GM23338 (cell line): ENCODE data around the gene OSGIN1. TPM values are rescaled to one million over a fixed set of nuclear protein-coding genes. Genes with fewer than 3 reads are reported as not detected.

Experiments used
- ATAC-seq: fragments of 200-7000 bp; cut with Tn5 transposase; 3 replicates; pipeline ENCODE4 v1.9.1; 2020
- DNase-seq: peaks from one replicate; pipeline ENCODE4 v3.0.0-alpha.2; 2015; ENCODE audit warnings: low spot score
- H2AFZ ChIP-seq: fragments of 200-600 bp; sonication (generic); 2 replicates; pipeline ENCODE4 v1.8.0; 2016; ENCODE audit warnings: antibody characterized with exemption, mild to moderate bottlenecking, moderate library complexity
- H3F3A ChIP-seq: fragments of 200-600 bp; sonication (generic); replicated peaks from 2 replicates; pipeline ENCODE4 v1.8.0; 2017; ENCODE audit warnings: antibody characterized with exemption, mixed run types, low read depth
- H3K27ac ChIP-seq: fragments of 200-600 bp; sonication (generic); 2 replicates; pipeline ENCODE4 v1.6.1; 2016; ENCODE audit warnings: low read depth
- H3K27me3 ChIP-seq: fragments of 200-600 bp; sonication (generic); 2 replicates; pipeline ENCODE4 v1.8.0; 2016; ENCODE audit warnings: mild to moderate bottlenecking, mixed run types, moderate library complexity; ENCODE audit not compliant: insufficient read depth
- H3K36me3 ChIP-seq: fragments of 200-600 bp; sonication (generic); 2 replicates; pipeline ENCODE4 v1.8.0; 2016; ENCODE audit warnings: mild to moderate bottlenecking; ENCODE audit not compliant: insufficient read depth
- H3K4me1 ChIP-seq: fragments of 200-600 bp; sonication (generic); 2 replicates; pipeline ENCODE4 v1.8.0; 2016; ENCODE audit warnings: mild to moderate bottlenecking, moderate library complexity; ENCODE audit not compliant: insufficient read depth
- H3K4me2 ChIP-seq: fragments of 200-600 bp; sonication (generic); 2 replicates; pipeline ENCODE4 v1.7.1; 2017; ENCODE audit warnings: mixed run types
- H3K4me3 ChIP-seq: fragments of 200-600 bp; sonication (generic); 2 replicates; pipeline ENCODE4 v1.6.1; 2016; ENCODE audit warnings: mixed run types
- H3K79me2 ChIP-seq: fragments of 200-600 bp; sonication (generic); replicated peaks from 2 replicates; pipeline ENCODE4 v1.8.0; 2017; ENCODE audit warnings: mild to moderate bottlenecking; ENCODE audit not compliant: insufficient read depth
- H3K9me2 ChIP-seq: fragments of 200-600 bp; sonication (generic); 2 replicates; pipeline ENCODE4 v1.8.0; 2017; ENCODE audit not compliant: insufficient read depth
- H4K20me1 ChIP-seq: fragments of 200-600 bp; sonication (generic); replicated peaks from 2 replicates; pipeline ENCODE4 v1.8.0; 2017; ENCODE audit warnings: mild to moderate bottlenecking; ENCODE audit not compliant: insufficient read depth
- H3K27ac Mint-ChIP-seq: 2 replicates; pipeline ENCODE4 v1.8.0; 2020; ENCODE audit warnings: inconsistent platforms, mild to moderate bottlenecking, moderate library complexity, mixed read lengths
- H3K27me3 Mint-ChIP-seq: 3 replicates; pipeline ENCODE4 v1.8.0; 2022; ENCODE audit warnings: low read depth, mild to moderate bottlenecking, moderate library complexity, mixed read lengths, inconsistent platforms; ENCODE audit not compliant: insufficient read depth, poor library complexity
- H3K36me3 Mint-ChIP-seq: 3 replicates; pipeline ENCODE4 v1.8.0; 2021; ENCODE audit warnings: low read depth, mild to moderate bottlenecking, inconsistent platforms, moderate library complexity, mixed read lengths
- H3K4me1 Mint-ChIP-seq: 3 replicates; pipeline ENCODE4 v1.8.0; 2020; ENCODE audit warnings: mild to moderate bottlenecking, inconsistent platforms, mixed read lengths
- H3K4me3 Mint-ChIP-seq: 3 replicates; pipeline ENCODE4 v1.8.0; 2021; ENCODE audit warnings: moderate library complexity, mild to moderate bottlenecking, inconsistent platforms, mixed read lengths
- H3K9me3 Mint-ChIP-seq: 3 replicates; pipeline ENCODE4 v1.8.0; 2020; ENCODE audit warnings: moderate library complexity, mild to moderate bottlenecking, inconsistent platforms, mixed read lengths
- CREB1 ChIP-seq: fragments of 250-450 bp; sonication (Bioruptor Pico); IDR thresholded peaks from 2 replicates; pipeline ENCODE4 v1.5.0; 2020; ENCODE audit warnings: low read depth, mild to moderate bottlenecking, moderate library complexity
- EZH2 ChIP-seq: fragments of 200-600 bp; sonication (generic); IDR thresholded peaks from one replicate; pipeline ENCODE4 v1.8.0; 2017; ENCODE audit warnings: antibody characterized with exemption, mild to moderate bottlenecking, low read depth; ENCODE audit not compliant: unreplicated experiment
- EZH2phosphoT487 ChIP-seq: fragments of 200-600 bp; sonication (generic); IDR thresholded peaks from one replicate; pipeline ENCODE4 v1.8.1; 2018; ENCODE audit warnings: antibody characterized with exemption; ENCODE audit not compliant: unreplicated experiment
- JUNB ChIP-seq: IDR thresholded peaks from one replicate; pipeline ENCODE4 v1.6.1; 2016; ENCODE audit warnings: antibody characterized with exemption; ENCODE audit not compliant: unreplicated experiment
- NANOG ChIP-seq: IDR thresholded peaks from 2 replicates; pipeline ENCODE4 v1.6.1; 2016; ENCODE audit warnings: antibody characterized with exemption, borderline replicate concordance
- POLR2AphosphoS5 ChIP-seq: IDR thresholded peaks from 2 replicates; pipeline ENCODE4 v1.6.1; 2016; ENCODE audit warnings: antibody characterized with exemption, low read depth
- STAT1 ChIP-seq: IDR thresholded peaks from one replicate; pipeline ENCODE4 v1.6.1; 2016; ENCODE audit warnings: antibody characterized with exemption; ENCODE audit not compliant: unreplicated experiment
- ZNF114 ChIP-seq: fragments of 250-450 bp; sonication (Bioruptor Pico); IDR thresholded peaks from 2 replicates; pipeline ENCODE4 v1.5.0; 2020; ENCODE audit warnings: mild to moderate bottlenecking, moderate library complexity
- ZNF331 ChIP-seq: fragments of 250-450 bp; sonication (Bioruptor Pico); IDR thresholded peaks from 2 replicates; pipeline ENCODE4 v1.5.0; 2020; ENCODE audit warnings: low read depth, mild to moderate bottlenecking, moderate library complexity
- polyA plus RNA-seq: library from polyadenylated mRNA; unstranded; fragments of >200 nt; fragmentation: Nextera tagmentation; extraction: Ambion mirVana; gene quantifications from 2 replicates; pipeline ENCODE4 v1.2.1, GENCODE V29; 2016
- total RNA-seq: library from RNA; depleted of rRNA; stranded (reverse); fragments of >200 nt; shearing (Covaris generic); gene quantifications from 2 replicates; pipeline ENCODE4 v1.2.3, GENCODE V29; 2014
- TF ChIP-seq, protein P1 (sequence below): IDR thresholded peaks from one replicate; pipeline ENCODE4 v1.6.1; 2018; ENCODE audit warnings: antibody characterized with exemption; ENCODE audit not compliant: unreplicated experiment
- TF ChIP-seq, protein P2 (sequence below): IDR thresholded peaks from 2 replicates; pipeline ENCODE4 v1.6.1; 2016; ENCODE audit warnings: antibody characterized with exemption
- TF ChIP-seq, protein P3 (sequence below): fragments of 250-450 bp; sonication (Bioruptor Pico); IDR thresholded peaks from 2 replicates; pipeline ENCODE4 v1.5.0; 2020; ENCODE audit warnings: mild to moderate bottlenecking, moderate library complexity

Gene OSGIN1
- total and polyA plus RNA-seq, 2 experiments from 2014 or later: 0.32 to 1.6 TPM

DNA sequence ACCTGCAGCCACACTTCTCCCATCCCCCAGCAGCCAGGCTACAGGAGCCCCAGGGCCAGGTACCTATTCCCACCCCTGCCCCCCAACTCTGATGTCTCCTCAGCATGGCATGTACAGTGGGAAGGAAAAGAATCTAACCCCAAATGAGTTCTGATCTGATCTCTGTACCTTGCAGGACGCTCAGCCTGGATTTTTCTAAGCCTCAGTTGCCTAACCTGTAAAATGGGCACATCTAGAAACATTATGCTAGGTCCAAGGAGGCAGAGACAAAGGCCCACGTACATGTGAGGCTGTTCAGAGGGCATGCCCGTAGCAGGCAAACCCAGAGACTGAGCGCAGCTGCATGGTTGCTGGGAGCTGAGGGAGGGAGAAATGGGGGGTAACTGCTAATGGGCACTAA lies 54.5 kb downstream of the OSGIN1 start:
- no peaks in the 10 kb centered on the region for H3F3A ChIP-seq
- no peaks in the 10 kb centered on the region for H3K36me3 Mint-ChIP-seq

More for the DNA sequence above, 54.5 kb downstream of the OSGIN1 start:
- Histone ChIP-seq H3K4me1 (no peaks in the 10 kb centered on the region), H3K4me3 (no peak overlapping the region), H3K27me3 (no peaks in the 10 kb centered on the region), H3K36me3 (no peaks in the 10 kb centered on the region), H3K79me2 (no peaks in the 10 kb centered on the region), H2AFZ (no peak overlapping the region), H4K20me1 (no peaks in the 10 kb centered on the region), H3K9me2 (no peaks in the 10 kb centered on the region), H3K4me2 (no peak overlapping the region), H3K27ac (no peak overlapping the region)
- H3K27ac Mint-ChIP-seq: no peak overlapping the region
- H3K4me3 Mint-ChIP-seq: no peak overlapping the region
- ATAC-seq (no peak), DNase-seq (no peak)
- H3K9me3 Mint-ChIP-seq: no peaks in the 10 kb centered on the region
- TF ChIP-seq, protein P1, sequence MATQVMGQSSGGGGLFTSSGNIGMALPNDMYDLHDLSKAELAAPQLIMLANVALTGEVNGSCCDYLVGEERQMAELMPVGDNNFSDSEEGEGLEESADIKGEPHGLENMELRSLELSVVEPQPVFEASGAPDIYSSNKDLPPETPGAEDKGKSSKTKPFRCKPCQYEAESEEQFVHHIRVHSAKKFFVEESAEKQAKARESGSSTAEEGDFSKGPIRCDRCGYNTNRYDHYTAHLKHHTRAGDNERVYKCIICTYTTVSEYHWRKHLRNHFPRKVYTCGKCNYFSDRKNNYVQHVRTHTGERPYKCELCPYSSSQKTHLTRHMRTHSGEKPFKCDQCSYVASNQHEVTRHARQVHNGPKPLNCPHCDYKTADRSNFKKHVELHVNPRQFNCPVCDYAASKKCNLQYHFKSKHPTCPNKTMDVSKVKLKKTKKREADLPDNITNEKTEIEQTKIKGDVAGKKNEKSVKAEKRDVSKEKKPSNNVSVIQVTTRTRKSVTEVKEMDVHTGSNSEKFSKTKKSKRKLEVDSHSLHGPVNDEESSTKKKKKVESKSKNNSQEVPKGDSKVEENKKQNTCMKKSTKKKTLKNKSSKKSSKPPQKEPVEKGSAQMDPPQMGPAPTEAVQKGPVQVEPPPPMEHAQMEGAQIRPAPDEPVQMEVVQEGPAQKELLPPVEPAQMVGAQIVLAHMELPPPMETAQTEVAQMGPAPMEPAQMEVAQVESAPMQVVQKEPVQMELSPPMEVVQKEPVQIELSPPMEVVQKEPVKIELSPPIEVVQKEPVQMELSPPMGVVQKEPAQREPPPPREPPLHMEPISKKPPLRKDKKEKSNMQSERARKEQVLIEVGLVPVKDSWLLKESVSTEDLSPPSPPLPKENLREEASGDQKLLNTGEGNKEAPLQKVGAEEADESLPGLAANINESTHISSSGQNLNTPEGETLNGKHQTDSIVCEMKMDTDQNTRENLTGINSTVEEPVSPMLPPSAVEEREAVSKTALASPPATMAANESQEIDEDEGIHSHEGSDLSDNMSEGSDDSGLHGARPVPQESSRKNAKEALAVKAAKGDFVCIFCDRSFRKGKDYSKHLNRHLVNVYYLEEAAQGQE: no peak
- TF ChIP-seq, protein P2, sequence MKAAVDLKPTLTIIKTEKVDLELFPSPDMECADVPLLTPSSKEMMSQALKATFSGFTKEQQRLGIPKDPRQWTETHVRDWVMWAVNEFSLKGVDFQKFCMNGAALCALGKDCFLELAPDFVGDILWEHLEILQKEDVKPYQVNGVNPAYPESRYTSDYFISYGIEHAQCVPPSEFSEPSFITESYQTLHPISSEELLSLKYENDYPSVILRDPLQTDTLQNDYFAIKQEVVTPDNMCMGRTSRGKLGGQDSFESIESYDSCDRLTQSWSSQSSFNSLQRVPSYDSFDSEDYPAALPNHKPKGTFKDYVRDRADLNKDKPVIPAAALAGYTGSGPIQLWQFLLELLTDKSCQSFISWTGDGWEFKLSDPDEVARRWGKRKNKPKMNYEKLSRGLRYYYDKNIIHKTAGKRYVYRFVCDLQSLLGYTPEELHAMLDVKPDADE: no peak
- TF ChIP-seq CREB1: no peak
- no peak for TF ChIP-seq JUNB
- TF ChIP-seq ZNF114 (CRISPR knock-in tag): no peak
- TF ChIP-seq, protein P3, sequence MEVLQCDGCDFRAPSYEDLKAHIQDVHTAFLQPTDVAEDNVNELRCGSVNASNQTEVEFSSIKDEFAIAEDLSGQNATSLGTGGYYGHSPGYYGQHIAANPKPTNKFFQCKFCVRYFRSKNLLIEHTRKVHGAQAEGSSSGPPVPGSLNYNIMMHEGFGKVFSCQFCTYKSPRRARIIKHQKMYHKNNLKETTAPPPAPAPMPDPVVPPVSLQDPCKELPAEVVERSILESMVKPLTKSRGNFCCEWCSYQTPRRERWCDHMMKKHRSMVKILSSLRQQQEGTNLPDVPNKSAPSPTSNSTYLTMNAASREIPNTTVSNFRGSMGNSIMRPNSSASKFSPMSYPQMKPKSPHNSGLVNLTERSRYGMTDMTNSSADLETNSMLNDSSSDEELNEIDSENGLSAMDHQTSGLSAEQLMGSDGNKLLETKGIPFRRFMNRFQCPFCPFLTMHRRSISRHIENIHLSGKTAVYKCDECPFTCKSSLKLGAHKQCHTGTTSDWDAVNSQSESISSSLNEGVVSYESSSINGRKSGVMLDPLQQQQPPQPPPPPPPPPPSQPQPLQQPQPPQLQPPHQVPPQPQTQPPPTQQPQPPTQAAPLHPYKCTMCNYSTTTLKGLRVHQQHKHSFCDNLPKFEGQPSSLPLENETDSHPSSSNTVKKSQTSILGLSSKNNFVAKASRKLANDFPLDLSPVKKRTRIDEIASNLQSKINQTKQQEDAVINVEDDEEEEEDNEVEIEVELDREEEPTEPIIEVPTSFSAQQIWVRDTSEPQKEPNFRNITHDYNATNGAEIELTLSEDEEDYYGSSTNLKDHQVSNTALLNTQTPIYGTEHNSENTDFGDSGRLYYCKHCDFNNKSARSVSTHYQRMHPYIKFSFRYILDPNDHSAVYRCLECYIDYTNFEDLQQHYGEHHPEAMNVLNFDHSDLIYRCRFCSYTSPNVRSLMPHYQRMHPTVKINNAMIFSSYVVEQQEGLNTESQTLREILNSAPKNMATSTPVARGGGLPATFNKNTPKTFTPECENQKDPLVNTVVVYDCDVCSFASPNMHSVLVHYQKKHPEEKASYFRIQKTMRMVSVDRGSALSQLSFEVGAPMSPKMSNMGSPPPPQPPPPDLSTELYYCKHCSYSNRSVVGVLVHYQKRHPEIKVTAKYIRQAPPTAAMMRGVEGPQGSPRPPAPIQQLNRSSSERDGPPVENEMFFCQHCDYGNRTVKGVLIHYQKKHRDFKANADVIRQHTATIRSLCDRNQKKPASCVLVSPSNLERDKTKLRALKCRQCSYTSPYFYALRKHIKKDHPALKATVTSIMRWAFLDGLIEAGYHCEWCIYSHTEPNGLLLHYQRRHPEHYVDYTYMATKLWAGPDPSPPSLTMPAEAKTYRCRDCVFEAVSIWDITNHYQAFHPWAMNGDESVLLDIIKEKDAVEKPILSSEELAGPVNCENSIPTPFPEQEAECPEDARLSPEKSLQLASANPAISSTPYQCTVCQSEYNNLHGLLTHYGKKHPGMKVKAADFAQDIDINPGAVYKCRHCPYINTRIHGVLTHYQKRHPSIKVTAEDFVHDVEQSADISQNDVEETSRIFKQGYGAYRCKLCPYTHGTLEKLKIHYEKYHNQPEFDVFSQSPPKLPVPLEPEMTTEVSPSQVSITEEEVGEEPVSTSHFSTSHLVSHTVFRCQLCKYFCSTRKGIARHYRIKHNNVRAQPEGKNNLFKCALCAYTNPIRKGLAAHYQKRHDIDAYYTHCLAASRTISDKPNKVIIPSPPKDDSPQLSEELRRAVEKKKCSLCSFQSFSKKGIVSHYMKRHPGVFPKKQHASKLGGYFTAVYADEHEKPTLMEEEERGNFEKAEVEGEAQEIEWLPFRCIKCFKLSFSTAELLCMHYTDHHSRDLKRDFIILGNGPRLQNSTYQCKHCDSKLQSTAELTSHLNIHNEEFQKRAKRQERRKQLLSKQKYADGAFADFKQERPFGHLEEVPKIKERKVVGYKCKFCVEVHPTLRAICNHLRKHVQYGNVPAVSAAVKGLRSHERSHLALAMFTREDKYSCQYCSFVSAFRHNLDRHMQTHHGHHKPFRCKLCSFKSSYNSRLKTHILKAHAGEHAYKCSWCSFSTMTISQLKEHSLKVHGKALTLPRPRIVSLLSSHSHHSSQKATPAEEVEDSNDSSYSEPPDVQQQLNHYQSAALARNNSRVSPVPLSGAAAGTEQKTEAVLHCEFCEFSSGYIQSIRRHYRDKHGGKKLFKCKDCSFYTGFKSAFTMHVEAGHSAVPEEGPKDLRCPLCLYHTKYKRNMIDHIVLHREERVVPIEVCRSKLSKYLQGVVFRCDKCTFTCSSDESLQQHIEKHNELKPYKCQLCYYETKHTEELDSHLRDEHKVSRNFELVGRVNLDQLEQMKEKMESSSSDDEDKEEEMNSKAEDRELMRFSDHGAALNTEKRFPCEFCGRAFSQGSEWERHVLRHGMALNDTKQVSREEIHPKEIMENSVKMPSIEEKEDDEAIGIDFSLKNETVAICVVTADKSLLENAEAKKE (CRISPR knock-in tag): no peak
- TF ChIP-seq EZH2phosphoT487: no peak
- no peak for TF ChIP-seq NANOG
- TF ChIP-seq STAT1: no peak
- no peak for TF ChIP-seq POLR2AphosphoS5
- TF ChIP-seq ZNF331: no peak
- no peak for TF ChIP-seq EZH2
- H3K27me3 Mint-ChIP-seq: peaks cover 8% of the 10 kb centered on the region
- H3K4me1 Mint-ChIP-seq: no peaks in the 10 kb centered on the region
